GM11168 (cell line): ENCODE data around the gene ZSWIM6.
"Not testable (repeated sequence)": the region's sequence is repeated elsewhere in the genome, so short reads cannot be mapped to it uniquely, and the experiment has no call there.

Experiments used
- in situ Hi-C: fragments of 300-500 bp; cut with MboI; formaldehyde crosslinking; loops from one replicate; pipeline ENCODE4 v1.12.0; 2022; ENCODE audit warnings: low sequenced_read_pairs; ENCODE audit not compliant: unreplicated experiment

ZSWIM6 gene

GRCh38 chr5:61402244-61402823 lies 70.3 kb downstream of the ZSWIM6 start:
- in situ Hi-C loops: no loop called here

GRCh38 chr5:61402970-61403900 lies 71.2 kb downstream of the ZSWIM6 start:
- in situ Hi-C loops: no loop called here

GRCh38 chr5:61405511-61406295 lies 73.6 kb downstream of the ZSWIM6 start:
- in situ Hi-C loops: no loop called here

DNA sequence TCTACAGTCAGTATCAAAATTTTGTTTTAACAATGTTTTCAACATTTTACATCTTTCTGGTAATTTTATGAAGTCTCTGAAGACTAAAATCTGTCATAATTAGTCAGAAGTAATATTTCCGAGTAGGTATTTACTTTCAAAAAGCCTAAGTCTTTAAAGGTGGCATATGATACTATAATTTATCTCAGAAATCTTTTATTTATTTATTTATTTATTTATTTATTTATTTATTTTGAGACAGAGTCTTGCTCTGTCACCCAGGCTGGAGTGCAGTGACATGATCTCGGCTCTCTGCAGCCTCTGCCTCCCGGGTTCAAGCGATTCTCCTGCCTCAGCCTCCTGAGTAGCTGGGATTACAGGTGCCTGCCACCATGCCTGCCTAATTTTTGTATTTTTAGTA lies 74.4 kb downstream of the ZSWIM6 start:
- in situ Hi-C loops: not testable (repeated sequence)

GRCh38 chr5:61407706-61408270 lies 75.7 kb downstream of the ZSWIM6 start:
- in situ Hi-C loops: no loop called here

DNA sequence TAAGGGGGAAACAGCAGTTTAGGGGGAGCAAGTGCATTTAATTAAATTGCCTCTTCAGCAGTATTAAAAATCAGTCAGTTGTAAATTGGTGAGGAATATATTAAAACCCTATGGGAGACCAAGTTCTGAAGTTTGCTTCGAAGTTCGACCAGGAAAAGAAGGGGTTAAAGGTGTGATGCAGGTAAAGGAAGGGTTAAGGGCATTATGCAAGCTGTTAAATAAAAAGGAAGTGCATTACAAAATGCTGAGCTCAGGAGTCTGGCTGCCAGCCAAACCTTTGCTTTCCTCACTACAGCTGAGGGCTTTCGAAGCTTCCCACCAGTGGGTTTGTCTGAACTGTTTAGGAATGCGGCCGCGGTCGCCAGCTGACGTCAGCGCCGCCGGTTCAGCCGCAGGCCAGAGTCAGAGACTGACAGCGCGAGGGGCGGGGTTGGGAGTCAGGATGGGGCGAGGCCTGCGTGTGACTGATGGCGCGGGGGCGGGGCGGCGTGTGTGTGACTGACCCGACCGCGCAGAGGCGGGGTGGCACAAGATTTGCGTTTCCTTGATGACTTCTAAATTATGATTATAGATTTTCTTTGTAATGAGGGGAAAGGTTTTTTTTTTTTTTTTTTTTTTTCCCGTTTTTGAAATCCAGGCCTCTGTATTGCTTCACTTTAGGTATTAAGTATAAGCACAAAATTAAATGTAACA lies 76.6 kb downstream of the ZSWIM6 start:
- in situ Hi-C loops: no loop called here

GRCh38 chr5:61409568-61409967 lies 77.5 kb downstream of the ZSWIM6 start:
- in situ Hi-C loops: no loop called here

DNA sequence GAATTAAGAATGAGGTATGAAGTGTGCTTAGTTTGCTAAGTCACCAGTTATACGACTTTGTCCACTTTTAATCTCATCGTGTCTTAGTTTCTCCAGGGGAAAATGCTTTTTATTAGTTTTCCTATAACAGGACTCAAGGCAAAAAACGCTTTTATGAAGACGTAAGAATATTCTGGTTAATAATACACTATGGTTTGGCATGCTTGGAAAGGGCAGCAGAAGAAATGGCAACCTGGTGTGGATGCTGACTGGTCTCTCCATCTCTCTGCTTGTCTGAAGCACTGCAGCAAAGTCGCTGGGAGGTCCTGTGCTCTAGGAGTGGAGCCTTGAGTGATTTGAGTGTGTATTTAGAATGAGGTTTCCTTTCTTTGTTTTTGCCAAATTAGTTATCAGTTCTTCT lies 78.8 kb downstream of the ZSWIM6 start:
- in situ Hi-C loops: no loop called here

- in situ Hi-C loops: no loop called here
Observed at GRCh38 chr5:61412361-61412760, 80.3 kb downstream of the ZSWIM6 start.

DNA sequence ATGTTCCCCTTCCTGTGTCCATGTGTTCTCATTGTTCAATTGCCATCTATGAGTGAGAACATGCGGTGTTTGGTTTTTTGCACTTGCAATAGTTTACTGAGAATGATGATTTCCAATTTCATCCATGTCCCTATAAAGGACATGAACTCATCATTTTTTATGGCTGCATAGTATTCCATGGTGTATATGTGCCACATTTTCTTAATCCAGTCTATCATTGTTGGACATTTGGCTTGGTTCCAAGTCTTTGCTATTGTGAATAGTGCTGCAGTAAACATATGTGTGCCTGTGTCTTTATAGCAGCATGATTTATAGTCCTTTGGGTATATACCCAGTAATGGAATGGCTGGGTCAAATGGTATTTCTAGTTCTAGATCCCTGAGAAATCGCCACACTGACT lies 81.1 kb downstream of the ZSWIM6 start:
- in situ Hi-C loops: not testable (repeated sequence)

GRCh38 chr5:61414806-61415205 lies 82.7 kb downstream of the ZSWIM6 start:
- in situ Hi-C loops: no loop called here

GRCh38 chr5:61416010-61416409 lies 84.0 kb downstream of the ZSWIM6 start:
- in situ Hi-C loops: no loop called here

DNA sequence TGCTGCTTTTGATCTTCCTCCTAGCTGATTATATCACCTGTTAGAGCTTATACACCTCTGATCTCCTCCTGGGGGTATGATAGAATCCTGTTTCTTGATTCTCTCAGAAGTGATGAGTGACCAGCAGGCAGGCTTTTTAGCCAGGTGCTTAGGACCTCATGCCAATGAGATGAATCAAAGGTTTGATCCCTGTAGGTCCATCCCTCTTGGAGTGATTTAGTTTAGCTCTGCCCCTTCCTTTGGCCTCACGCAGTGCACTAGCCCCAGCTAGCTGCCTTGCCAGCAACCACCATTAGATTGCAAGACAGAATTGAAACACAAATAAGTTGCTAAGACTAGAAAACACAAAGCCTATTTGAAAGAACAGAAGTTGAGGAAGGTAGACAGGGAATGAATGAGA lies 84.4 kb downstream of the ZSWIM6 start:
- in situ Hi-C loops: no loop called here

DNA sequence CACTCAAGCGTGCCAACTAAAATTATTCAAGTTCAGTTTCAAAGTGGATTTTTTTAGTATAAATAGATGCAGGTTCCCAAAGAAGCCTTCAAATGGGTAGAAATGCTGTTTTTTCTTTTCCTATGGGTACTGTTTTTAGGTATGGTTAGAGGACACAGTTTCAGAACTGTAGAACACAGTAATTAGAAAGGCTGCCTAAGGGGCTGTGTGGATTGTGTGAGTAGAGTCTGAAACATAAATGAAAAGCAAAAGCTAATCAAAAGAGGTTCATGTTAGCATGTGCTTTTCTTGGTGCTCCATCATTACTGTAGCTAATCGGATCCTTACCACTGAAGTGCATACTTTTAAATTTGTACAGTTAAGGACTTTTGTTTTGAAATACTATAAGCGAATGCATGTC lies 85.3 kb downstream of the ZSWIM6 start:
- in situ Hi-C loops: no loop called here

DNA sequence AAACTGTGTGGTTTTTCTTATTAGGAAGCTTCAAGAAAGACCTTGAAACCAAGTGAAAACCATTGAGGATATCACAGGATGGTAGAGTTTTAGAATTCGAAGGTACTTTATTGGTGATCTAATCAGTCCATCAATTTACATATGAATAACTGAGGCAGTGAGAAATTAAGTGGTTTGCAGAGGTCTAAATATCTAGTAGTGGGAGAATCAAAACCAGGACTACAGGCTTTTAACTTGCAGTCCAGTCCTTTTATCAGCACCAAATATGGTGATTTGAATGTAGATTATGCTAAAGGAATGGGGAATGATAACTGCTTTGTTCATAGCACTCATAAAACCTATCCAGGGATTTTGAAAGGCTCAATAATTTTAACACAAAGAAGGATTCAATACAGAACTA lies 85.8 kb downstream of the ZSWIM6 start:
- in situ Hi-C loops: no loop called here

DNA sequence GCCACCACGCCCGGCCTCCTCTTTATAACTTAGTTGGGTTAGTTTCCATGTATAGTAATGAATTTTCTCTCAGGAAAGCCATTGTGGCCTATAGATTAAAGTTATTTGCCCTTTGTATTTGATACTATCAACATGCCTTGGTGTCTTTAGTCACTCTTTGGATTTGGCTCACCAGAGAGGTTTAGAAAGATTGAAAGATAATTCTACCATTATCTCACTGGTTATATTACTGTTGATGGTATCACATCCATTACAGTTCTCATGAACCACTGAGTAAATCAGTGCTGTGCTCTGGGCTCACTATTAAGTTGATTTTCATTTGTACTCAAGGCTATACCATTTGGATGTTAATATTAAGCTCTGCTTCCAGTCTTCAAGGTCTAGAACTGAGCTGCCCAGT lies 87.0 kb downstream of the ZSWIM6 start:
- in situ Hi-C loops: no loop called here

DNA sequence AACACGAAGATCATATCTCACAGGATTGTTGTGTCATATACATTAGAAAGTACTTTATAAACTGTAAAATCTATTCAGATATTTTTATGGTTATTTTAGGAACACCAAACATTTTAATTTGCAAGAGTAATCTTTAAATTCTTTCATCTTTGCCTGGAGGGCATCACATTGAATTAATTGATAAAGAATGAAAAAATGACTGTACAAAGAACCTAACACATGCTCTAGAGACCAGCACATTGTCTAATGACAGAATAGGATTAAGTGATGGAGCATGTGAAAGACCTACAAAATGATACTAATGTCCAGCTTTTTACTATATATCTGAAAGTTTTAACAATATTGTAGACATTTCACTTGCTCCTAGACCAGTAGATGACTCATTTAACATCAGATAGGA lies 88.0 kb downstream of the ZSWIM6 start:
- in situ Hi-C loops: no loop called here

DNA sequence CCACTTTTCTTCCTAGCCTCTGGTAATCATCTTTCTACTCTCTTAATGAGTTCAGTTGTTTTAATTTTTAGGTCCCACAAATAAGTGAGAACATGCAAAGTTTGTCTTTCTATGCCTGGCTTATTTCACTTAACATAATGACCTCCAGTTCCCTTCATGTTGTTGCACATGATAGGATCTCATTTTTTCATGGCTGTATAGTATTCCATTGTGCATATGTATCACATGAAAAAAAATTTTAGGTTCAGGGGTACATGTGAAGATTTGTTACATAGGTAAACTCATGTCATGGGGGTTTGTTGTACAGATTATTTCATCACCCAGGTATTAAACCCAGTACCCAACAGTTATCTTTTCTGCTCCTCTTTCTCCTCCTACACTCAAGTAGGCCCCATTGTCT lies 89.2 kb downstream of the ZSWIM6 start:
- in situ Hi-C loops: not testable (repeated sequence)

- in situ Hi-C loops: no loop called here
Observed at GRCh38 chr5:61423487-61424145, 91.6 kb downstream of the ZSWIM6 start.

GRCh38 chr5:61425918-61426317 lies 93.9 kb downstream of the ZSWIM6 start:
- in situ Hi-C loops: no loop called here
